Testis (tissue), 2 donors: ENCODE data around the gene WSB1.

Source experiments
- POLR2A ChIP-seq: fragments of 450-650 bp; IDR thresholded peaks from one replicate; pipeline ENCODE4 v1.6.1; 2017; ENCODE audit warnings: antibody characterized with exemption, mild to moderate bottlenecking, moderate library complexity
- TF ChIP-seq, protein P1 (sequence below), 3 experiments: fragments of 450-650 bp in 2 of 3; fragments of 200-600 bp in 1 of 3; sonication (generic) in 1 of 3; IDR thresholded peaks; one replicate each; pipeline ENCODE4 v1.5.1; 2016 to 2019; ENCODE audit warnings: antibody characterized with exemption in 3 of 3, mild to moderate bottlenecking in 2 of 3, moderate library complexity in 1 of 3

DNA sequence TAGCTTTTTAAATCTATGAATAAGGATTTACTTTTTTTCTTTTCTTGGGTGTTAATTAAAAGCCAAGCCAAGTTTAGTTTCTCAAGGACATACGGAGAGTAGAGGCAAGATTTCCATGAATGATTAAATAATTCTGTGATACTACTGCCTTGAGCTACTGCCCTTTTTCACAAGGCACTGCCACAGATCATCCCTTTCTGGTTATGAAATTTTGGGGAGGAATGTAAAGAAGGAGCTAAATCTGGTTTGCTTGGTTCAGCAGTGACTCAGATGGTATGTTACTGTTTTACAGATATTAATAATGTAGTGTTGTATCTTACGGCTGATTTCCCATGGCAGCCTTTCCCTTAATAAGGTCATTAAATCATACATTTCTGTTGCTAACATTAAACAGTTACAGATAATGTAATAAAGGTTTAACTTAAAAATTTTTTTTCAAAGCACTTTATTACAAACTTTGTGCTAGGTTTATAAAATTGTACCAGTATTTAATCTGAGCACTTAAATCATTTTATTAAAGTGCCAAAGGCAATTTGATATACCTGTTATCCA, 2.6 kb downstream of the WSB1 start:
- TF ChIP-seq, protein P1, sequence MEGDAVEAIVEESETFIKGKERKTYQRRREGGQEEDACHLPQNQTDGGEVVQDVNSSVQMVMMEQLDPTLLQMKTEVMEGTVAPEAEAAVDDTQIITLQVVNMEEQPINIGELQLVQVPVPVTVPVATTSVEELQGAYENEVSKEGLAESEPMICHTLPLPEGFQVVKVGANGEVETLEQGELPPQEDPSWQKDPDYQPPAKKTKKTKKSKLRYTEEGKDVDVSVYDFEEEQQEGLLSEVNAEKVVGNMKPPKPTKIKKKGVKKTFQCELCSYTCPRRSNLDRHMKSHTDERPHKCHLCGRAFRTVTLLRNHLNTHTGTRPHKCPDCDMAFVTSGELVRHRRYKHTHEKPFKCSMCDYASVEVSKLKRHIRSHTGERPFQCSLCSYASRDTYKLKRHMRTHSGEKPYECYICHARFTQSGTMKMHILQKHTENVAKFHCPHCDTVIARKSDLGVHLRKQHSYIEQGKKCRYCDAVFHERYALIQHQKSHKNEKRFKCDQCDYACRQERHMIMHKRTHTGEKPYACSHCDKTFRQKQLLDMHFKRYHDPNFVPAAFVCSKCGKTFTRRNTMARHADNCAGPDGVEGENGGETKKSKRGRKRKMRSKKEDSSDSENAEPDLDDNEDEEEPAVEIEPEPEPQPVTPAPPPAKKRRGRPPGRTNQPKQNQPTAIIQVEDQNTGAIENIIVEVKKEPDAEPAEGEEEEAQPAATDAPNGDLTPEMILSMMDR (IDR thresholded peaks at IDR 0.05), result no peak
- TF ChIP-seq POLR2A, result no peak
